HG03139 (cell line): ENCODE results near the gene LRRC2.
"Not testable (repeated sequence)": the region's sequence is repeated elsewhere in the genome, so short reads cannot be mapped to it uniquely, and the experiment has no call there.

Source experiments
- ATAC-seq: cut with Tn5 transposase; IDR thresholded peaks from one replicate; pipeline ENCODE4 v1.9.1; 2021; ENCODE audit not compliant: unreplicated experiment

Gene LRRC2

DNA sequence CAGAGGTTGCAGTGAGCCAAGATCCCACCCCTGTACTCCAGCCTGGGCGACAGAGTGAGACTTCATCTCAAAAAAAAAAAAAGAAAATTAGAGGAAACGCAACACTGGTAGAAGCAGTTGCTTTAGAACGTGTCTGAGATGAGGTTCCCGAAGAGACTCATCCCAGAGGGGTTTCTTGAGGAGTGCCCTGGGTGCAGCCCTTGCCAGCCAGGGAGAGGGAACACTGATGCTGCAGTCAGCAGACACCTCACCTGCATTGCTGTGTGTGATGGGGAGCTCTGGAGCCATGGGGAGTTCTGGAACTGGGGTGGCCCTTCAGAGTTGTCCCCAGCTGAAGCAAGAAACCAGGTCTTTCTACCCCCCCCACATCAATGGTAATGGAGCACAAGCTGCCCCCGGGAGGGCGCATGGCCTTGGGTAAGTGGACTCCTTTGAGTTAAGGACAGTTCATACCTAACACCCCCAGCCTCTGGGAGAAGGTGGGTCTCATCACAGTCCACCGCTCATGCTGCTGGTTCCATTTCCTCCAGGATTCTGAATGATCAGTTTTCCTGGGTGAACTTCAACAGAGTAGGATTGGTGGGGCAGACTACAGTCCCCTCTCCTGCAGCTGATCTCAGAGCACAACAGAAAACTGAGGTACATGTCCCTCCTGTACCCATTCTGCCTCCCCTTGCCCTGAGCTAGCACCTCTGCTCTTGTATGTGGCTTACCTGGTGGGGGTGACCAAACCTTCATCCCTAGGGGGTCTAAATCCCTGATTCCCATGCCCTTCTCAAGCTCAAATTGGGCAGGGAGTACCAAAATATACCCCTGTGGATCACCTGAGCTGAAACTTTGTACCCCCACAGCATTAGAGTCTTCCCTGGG lies 18.7 kb upstream of the LRRC2 start:
- ATAC-seq = no peak

DNA sequence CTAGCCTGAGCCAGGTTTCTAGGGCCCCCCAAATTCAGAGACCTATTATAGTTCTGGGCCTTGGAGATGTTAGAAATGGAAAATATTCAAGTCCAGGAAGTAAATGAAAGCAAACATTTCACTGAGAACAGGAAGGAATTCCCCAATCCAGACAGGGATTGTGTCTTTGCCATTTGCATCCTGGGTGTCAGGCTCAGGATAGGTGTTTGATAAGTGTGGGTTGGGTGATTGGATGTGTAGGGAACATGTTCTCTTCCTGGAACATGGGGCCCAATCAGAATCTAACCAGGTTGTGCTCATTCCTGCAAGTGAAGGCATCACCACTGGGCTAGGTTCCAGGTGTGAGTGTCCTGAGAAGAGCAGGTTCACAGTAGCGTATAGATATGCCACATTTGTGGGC lies 14.6 kb upstream of the LRRC2 start:
- ATAC-seq = no peak

GRCh38 chr3:46579756-46580286 lies 13.7 kb upstream of the LRRC2 start:
- ATAC-seq = no peak

DNA sequence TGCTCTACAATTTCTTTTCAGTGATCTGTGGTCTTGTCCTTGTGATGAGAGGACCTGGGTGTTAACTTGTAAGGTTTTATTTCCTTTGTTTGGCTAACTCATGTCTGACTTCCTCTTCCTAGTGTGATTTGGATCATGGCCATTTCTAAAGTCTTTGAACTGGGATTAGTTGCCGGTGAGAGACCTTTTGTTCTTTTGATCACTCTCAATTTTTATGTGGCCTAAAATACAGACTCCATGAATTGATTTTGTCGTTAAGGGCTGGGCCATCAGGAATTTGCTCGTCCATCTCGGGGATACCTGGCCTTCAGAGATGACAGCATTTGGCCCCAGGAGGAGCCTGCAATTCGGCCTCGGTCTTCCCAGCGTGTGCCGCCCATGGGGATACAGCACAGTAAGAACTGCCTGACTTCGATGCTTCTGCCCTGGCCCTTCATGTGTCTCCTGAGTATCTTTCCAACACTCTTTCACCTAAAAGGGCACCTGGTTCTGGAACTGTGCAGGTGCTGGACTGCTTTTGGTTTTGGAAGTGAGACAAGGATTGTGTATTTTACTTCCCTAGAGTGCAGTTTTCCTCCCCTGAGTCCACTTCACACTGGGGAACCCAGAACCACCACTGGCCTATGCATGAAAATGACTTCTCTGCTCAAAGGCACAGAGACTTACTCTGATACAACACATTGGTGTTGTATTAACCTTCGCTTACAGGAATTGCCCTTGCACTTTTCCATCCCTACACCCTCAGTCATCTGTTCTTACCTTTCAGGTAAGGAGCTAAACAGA lies 13.1 kb upstream of the LRRC2 start:
- ATAC-seq = no peak

- not testable (repeated sequence) for ATAC-seq
Measured at GRCh38 chr3:46577580-46578249, 11.6 kb upstream of the LRRC2 start.

DNA sequence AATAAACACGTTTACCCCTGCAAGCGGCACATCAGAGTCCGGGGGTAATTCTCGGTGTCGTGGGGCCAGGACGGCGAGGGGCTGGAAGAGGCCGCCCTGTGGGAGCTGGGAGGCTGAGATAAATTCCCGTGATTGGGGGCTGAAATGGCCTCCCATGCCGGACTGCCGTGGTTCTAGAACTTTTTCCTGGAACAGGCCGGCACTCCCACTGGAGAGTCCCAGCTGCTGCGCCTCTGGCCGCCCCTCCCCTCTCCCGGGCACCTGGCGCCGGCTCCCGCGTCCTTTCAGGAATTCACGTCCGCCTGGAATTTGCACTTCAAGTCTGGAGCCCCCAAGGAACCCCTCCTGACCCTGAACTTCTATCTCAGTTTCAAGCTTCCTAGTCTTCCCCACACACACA lies 10.8 kb upstream of the LRRC2 start:
- ATAC-seq = no peak

DNA sequence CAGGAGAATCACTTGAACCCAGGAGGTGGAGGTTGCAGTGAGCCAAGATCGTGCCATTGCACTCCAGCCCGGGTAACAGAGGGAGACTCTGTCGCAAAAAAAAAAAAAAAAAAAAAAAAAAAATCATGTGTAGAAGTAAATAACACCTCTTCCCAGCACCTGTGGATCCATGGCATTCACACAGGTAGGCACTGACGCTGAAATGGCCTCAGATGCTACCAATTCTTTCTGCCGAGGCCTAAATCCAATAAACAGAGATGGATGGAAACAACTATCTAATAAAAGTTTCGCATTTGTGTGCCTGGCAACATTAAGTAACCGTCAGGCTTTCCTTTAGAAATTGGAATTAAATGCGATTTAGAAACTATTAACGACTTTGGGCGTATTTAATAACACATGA lies 10.3 kb upstream of the LRRC2 start:
- no peak for ATAC-seq

GRCh38 chr3:46575577-46576222 lies 9.6 kb upstream of the LRRC2 start:
- ATAC-seq = no peak

DNA sequence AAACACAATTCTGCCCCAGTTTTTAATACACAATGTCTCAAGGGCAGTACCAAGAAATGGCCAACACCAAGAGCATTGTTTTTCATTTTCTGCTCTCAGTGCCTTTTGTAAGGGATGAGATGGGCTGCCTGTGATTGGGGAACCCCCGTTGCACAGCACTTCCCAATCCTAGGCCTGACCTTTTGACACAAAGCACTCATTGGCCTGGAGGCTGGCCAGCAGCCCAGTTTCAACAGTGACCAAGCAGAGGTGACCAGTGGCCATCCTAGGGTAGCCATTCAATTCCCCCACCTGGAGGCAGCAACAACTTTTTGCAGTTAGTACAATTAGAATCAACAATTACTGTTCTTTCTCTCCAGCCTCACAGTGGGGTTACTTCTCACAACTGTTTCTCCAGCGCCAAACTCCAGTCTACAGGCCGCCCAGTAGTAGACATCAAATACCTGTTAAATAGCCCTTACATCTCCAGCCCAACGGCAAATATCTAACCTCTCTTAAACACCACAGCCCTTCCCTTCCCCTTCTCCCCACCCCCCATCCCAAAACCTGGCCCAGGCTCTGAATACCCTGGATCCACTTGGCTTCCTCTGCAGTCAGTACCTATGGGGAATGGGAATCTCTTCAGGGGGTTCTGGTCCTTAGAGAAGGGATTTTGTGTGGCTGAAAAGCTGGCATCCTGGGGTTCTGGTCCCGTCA lies 8.9 kb upstream of the LRRC2 start:
- no peak for ATAC-seq

DNA sequence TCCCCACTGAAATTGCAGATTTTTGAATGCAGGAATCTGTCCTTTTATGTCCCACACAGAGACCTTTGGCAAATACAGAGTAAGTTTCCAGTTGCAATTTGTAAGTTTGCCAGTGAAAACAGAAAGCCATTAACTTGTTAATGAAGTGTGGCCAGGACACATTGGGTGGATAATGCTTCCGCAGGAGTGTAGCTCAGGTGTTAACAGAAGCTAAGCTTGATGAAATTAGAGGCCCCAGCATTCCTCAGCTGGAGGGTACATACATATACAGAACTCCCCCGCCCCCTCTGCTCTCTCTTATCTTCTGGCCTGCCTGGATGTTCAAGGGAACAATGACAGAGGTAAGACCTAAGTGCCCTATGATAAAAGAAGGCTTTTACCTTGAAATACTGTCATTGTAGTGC lies 8.1 kb upstream of the LRRC2 start:
- no peak for ATAC-seq

DNA sequence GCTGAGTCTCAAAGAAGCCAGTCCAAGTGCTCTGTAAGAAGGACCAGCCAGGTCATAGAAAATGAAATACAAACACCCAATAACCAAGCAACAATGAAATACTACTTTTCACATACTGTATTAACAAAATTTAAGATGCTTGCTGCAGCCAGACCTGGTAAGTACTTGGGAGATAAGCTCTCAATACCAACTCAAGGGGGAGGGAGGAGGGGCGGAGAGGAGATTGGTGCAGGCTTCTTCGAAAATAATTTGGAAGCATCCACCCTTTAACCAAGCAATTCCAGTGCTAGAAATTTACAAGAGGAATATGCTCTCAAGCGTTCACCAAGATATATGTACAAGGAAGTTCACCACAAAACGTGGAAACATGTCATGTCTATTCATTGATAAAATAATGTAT lies 7.6 kb upstream of the LRRC2 start:
- no peak for ATAC-seq

DNA sequence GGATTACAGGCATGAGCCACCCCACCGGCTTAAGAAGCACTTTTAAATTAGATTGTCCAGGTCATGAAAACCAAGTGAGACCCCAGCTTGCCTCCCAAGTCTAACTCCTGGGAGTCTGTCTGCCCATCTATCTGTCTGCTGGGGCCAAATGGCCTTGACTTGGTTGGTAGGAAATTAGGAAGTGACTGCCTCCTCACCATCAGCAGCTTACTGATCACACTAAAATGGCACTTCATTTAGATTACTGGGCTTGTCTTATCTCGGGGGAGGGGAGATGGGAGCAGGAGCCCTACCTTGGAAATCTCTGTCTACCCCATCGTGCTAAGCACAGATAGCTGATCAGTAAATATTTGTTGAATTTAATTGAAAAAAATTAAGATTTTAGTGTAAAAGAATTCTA lies 5.6 kb upstream of the LRRC2 start:
- no peak for ATAC-seq

GRCh38 chr3:46565607-46566039 lies 479 bp downstream of the LRRC2 start:
- ATAC-seq = no peak

- no peak for ATAC-seq
Measured at GRCh38 chr3:46565077-46565476, 1.0 kb downstream of the LRRC2 start.

- no peak for ATAC-seq
Measured at GRCh38 chr3:46564190-46565021, 1.7 kb downstream of the LRRC2 start.

DNA sequence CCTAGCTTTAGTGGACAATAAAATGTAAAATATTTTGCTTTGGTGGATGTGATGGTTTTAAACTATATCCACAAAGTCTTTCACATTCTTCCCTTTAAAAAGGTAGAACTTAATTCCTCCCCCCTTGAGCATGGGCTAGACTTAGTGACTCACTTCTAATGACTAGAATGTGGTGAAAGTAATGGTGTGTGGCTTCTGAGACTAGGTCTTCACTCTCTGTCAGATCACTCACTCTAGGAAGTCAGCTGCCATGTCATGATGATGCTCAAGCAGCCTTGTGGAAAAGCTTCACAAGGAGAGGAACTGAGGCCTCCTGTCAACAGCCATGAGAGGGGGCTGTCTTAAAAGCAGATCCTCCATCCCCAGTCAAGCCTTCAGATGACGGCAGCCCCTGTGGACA lies 4.2 kb downstream of the LRRC2 start:
- ATAC-seq = no peak

DNA sequence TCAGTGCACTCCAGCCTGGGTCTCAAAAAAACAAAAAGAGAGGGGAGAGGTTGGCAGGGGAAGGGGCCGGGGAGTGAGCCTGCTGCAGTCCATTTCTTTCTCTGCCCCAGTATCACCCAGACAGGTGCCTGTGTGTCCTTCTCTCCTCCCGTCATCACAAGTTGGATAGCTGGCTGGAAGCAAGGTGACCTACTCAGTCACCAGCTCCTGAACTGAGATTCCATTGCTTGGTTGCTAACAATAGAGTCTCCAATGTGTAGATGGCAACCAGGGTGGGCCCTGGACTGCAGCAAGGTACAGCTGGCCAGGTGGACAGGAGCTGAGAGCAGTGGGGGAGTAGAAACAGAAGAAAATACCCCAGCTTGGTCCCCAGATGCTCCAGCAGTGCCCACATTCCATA lies 4.6 kb downstream of the LRRC2 start:
- no peak for ATAC-seq

DNA sequence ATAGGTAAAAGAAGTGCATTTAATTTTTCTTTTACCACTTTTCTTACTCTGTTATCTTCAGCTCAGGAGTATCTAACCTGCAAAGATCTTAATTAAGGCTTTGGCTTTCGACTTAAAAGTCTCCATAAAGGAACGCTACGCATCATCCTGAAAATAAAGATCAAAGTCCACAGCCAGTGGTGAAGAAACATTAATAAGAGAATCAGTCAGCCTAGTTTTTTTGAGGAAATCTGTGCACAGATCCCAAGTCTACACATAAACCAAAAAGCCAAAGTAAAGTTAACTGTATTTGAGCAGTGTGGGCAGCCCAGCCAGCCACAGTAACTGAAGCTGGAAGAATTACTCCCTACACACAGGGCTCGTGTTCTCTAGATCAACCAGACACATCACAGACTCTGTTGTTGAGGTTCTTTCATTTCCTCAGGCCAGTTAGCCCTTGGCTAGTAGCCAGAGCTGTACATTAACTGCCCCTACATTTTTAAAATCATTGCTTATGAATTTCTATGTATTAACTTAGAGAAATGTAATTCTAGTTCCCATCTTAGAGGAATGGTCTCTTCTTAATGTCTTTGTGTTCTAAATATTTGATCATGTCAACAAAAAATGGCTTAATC lies 6.9 kb downstream of the LRRC2 start:
- ATAC-seq = no peak
